Sigmoid colon (tissue), 4 donors: ENCODE results near the gene ENTREP1.

Experiments
- EP300 ChIP-seq, 4 donors: sonication (generic); formaldehyde crosslinking; IDR thresholded peaks; one replicate each; pipeline ENCODE4 v1.6.1; 2017; ENCODE audit warnings: antibody characterized with exemption in 4 of 4
- POLR2A ChIP-seq, 2 donors: fragments of 450-650 bp; IDR thresholded peaks; one replicate each; pipeline ENCODE4 v1.6.1; 2016; ENCODE audit warnings: antibody characterized with exemption in 2 of 2, mild to moderate bottlenecking in 2 of 2, moderate library complexity in 2 of 2
- POLR2AphosphoS5 ChIP-seq, 4 donors: sonication (generic); formaldehyde crosslinking; IDR thresholded peaks; one replicate each; pipeline ENCODE4 v1.6.1; 2017; ENCODE audit warnings: antibody characterized with exemption in 4 of 4
- TF ChIP-seq, protein P1 (sequence below), 4 experiments: fragments of 450-650 bp in 3 of 4; fragments of 200-600 bp in 1 of 4; IDR thresholded peaks; one replicate each; pipeline ENCODE4 v1.5.1; 2016 to 2019; ENCODE audit warnings: antibody characterized with exemption in 4 of 4, mild to moderate bottlenecking in 3 of 4, moderate library complexity in 2 of 4

DNA sequence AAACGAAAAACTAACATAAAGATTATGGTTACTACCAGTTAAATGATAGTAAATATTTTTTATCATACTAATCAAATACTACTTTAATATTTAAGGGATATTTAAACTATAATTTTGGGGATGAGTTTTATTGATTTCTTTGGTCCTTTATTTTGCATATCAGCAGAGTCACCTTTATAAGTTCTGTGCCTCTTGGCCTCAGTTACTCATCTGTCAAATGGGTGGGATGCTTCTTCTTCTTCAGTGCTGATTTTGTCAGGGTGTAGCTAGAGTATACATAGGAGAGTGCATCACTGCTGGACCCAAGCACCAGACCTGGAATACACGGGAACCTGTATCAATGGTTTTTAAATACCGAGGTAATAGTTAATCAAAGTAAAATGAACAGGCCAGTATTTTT is 5.6 kb downstream of the ENTREP1 start:
- TF ChIP-seq, protein P1, sequence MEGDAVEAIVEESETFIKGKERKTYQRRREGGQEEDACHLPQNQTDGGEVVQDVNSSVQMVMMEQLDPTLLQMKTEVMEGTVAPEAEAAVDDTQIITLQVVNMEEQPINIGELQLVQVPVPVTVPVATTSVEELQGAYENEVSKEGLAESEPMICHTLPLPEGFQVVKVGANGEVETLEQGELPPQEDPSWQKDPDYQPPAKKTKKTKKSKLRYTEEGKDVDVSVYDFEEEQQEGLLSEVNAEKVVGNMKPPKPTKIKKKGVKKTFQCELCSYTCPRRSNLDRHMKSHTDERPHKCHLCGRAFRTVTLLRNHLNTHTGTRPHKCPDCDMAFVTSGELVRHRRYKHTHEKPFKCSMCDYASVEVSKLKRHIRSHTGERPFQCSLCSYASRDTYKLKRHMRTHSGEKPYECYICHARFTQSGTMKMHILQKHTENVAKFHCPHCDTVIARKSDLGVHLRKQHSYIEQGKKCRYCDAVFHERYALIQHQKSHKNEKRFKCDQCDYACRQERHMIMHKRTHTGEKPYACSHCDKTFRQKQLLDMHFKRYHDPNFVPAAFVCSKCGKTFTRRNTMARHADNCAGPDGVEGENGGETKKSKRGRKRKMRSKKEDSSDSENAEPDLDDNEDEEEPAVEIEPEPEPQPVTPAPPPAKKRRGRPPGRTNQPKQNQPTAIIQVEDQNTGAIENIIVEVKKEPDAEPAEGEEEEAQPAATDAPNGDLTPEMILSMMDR (IDR thresholded peaks at IDR 0.05): no peak
- TF ChIP-seq POLR2A (IDR thresholded peaks at IDR 0.05) (no peak), POLR2AphosphoS5 (IDR thresholded peaks at IDR 0.05) (no peak), EP300 (IDR thresholded peaks at IDR 0.05) (no peak)
